ENCODE results near the gene MON1A.

- TF ChIP-seq CTCF (tag by site-specific recombination; IDR thresholded peaks at IDR 0.05), result no peak
- TF ChIP-seq ZBTB20 (tag by site-specific recombination; IDR thresholded peaks at IDR 0.05), result no peak
- no peak for TF ChIP-seq ZNF660 (tag by site-specific recombination; IDR thresholded peaks at IDR 0.05)
- no peak for TF ChIP-seq ZNF354C (tag by site-specific recombination; IDR thresholded peaks at IDR 0.05; ENCODE audit: borderline replicate concordance, low read depth)
- no peak for TF ChIP-seq ZNF138 (tag by site-specific recombination; IDR thresholded peaks at IDR 0.05; ENCODE audit: borderline replicate concordance)
- TF ChIP-seq ZNF530 (tag by site-specific recombination; IDR thresholded peaks at IDR 0.05; ENCODE audit: low read depth), result no peak
- TF ChIP-seq, protein P1, sequence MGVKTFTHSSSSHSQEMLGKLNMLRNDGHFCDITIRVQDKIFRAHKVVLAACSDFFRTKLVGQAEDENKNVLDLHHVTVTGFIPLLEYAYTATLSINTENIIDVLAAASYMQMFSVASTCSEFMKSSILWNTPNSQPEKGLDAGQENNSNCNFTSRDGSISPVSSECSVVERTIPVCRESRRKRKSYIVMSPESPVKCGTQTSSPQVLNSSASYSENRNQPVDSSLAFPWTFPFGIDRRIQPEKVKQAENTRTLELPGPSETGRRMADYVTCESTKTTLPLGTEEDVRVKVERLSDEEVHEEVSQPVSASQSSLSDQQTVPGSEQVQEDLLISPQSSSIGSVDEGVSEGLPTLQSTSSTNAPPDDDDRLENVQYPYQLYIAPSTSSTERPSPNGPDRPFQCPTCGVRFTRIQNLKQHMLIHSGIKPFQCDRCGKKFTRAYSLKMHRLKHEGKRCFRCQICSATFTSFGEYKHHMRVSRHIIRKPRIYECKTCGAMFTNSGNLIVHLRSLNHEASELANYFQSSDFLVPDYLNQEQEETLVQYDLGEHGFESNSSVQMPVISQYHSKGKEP (tag by site-specific recombination; IDR thresholded peaks at IDR 0.05), result no peak
- no peak for TF ChIP-seq HOXA7 (CRISPR knock-in tag; IDR thresholded peaks at IDR 0.05; ENCODE audit: borderline replicate concordance)
- TF ChIP-seq, protein P2, sequence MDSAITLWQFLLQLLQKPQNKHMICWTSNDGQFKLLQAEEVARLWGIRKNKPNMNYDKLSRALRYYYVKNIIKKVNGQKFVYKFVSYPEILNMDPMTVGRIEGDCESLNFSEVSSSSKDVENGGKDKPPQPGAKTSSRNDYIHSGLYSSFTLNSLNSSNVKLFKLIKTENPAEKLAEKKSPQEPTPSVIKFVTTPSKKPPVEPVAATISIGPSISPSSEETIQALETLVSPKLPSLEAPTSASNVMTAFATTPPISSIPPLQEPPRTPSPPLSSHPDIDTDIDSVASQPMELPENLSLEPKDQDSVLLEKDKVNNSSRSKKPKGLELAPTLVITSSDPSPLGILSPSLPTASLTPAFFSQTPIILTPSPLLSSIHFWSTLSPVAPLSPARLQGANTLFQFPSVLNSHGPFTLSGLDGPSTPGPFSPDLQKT (IDR thresholded peaks at IDR 0.05; ENCODE audit: borderline replicate concordance, low read depth, low read length), result no peak
- no peak for TF ChIP-seq SETDB1 (IDR thresholded peaks at IDR 0.05; ENCODE audit: insufficient read length, low read length)
- TF ChIP-seq ZSCAN30 (tag by site-specific recombination; IDR thresholded peaks at IDR 0.05), result no peak
These were observed 38.7 kb upstream of the MON1A start for GRCh38 chr3:49968346-49968745.
